ENCODE data around the gene PRKCSH.

GRCh38 chr19:11457115-11457514 lies 21.7 kb downstream of the PRKCSH start:
- TF ChIP-seq CTCF (IDR thresholded peaks at IDR 0.05) (no peak), POLR2A (IDR thresholded peaks at IDR 0.05) (no peak)
